ENCODE data around the gene HSPE1.
"Not testable (repeated sequence)": the region's sequence is repeated elsewhere in the genome, so short reads cannot be mapped to it uniquely, and the experiment has no call there.

Gene HSPE1

GRCh38 chr2:197543206-197543605 is 43.0 kb downstream of the HSPE1 start:
- no peak for TF ChIP-seq POLR2A (IDR thresholded peaks at IDR 0.05; ENCODE audit: low read depth, low read length)
- no peak for TF ChIP-seq SPI1 (IDR thresholded peaks at IDR 0.05; ENCODE audit: low read depth, low read length)
- TF ChIP-seq TAF1 (IDR thresholded peaks at IDR 0.05; ENCODE audit: low read depth, low read length) = no peak
- TF ChIP-seq POLR2AphosphoS5 (IDR thresholded peaks at IDR 0.05; ENCODE audit: low read depth, low read length) = no peak
- no peak for TF ChIP-seq PAX5 (IDR thresholded peaks at IDR 0.05; ENCODE audit: insufficient read depth, low read length, severe bottlenecking)
- no peak for TF ChIP-seq POU2F2 (IDR thresholded peaks at IDR 0.05; ENCODE audit: low read depth, low read length)
- FAIRE-seq = no peak
- no peak for DNase-seq (ENCODE audit: insufficient read length, low spot score)

- no peak for FAIRE-seq
- no peak for TF ChIP-seq POU2F2 (IDR thresholded peaks at IDR 0.05; ENCODE audit: low read depth, low read length)
- TF ChIP-seq TAF1 (IDR thresholded peaks at IDR 0.05; ENCODE audit: low read depth, low read length) = no peak
- no peak for TF ChIP-seq PAX5 (IDR thresholded peaks at IDR 0.05; ENCODE audit: insufficient read depth, low read length, severe bottlenecking)
- TF ChIP-seq SPI1 (IDR thresholded peaks at IDR 0.05; ENCODE audit: low read depth, low read length) = no peak
- no peak for TF ChIP-seq POLR2AphosphoS5 (IDR thresholded peaks at IDR 0.05; ENCODE audit: low read depth, low read length)
- no peak for TF ChIP-seq POLR2A (IDR thresholded peaks at IDR 0.05; ENCODE audit: low read depth, low read length)
- DNase-seq (ENCODE audit: insufficient read length, low spot score) = no peak
These were observed 47.2 kb downstream of the HSPE1 start for GRCh38 chr2:197547163-197547900.

- TF ChIP-seq POLR2AphosphoS5 (IDR thresholded peaks at IDR 0.05; ENCODE audit: low read depth, low read length) (no peak), SPI1 (IDR thresholded peaks at IDR 0.05; ENCODE audit: low read depth, low read length) (no peak), POU2F2 (IDR thresholded peaks at IDR 0.05; ENCODE audit: low read depth, low read length) (no peak), PAX5 (IDR thresholded peaks at IDR 0.05; ENCODE audit: insufficient read depth, low read length, severe bottlenecking) (no peak), TAF1 (IDR thresholded peaks at IDR 0.05; ENCODE audit: low read depth, low read length) (no peak), POLR2A (IDR thresholded peaks at IDR 0.05; ENCODE audit: low read depth, low read length) (no peak)
- FAIRE-seq (no peak), DNase-seq (ENCODE audit: insufficient read length, low spot score) (no peak)
These were observed 48.4 kb downstream of the HSPE1 start for GRCh38 chr2:197548582-197548981.

GRCh38 chr2:197551260-197551659 is 51.1 kb downstream of the HSPE1 start:
- not testable (repeated sequence) for DNase-seq (ENCODE audit: insufficient read length, low spot score); FAIRE-seq

All from GM12891 (cell line).